Islet precursor cell (in vitro differentiated cells): ENCODE results near the gene RANBP3.
"Not testable (repeated sequence)": the region's sequence is repeated elsewhere in the genome, so short reads cannot be mapped to it uniquely, and the experiment has no call there.

ENCODE experiments used
- DNase-seq: peaks from one replicate; pipeline ENCODE4 v3.0.0-alpha.2; 2018

The RANBP3 gene

DNA sequence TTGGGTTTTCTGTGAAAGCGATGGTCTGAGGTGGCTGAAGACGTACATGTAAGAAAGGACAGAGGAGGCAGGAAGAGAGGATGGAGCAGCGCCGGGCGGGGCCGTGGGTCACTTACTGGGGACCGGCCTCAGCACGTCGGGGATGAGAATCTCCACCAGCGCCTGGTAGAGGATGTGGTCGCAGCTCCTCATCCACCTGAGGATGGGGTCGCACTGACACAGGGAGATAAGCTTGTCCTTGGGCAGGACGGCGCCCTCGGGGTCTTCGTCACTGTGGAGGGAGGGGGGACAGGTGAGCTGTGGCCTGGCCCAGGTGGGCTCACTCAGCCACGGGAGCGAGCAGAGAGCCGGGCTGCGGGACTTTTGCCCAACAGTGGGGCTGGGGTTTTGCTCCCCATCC, 29.0 kb upstream of the RANBP3 start:
- DNase-seq: no peak

DNA sequence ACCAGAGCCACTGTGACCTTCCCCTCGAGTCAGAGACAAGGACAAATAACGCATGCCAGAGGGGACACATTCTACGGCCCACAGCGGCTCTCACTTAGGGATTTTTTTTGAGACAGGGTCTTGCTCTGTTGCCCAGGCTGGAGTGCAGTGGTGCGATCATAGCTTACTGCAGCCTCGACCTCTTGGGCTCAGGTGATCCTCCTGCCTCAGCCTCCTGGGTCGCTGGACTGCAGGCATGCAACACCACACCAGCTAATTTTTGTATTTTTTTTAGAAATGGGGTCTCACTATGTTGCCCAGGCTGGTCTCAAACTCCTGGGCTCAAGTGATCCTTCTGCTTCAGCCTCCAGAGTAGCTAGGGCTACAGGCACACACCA, 28.1 kb upstream of the RANBP3 start:
- DNase-seq: not testable (repeated sequence)

DNA sequence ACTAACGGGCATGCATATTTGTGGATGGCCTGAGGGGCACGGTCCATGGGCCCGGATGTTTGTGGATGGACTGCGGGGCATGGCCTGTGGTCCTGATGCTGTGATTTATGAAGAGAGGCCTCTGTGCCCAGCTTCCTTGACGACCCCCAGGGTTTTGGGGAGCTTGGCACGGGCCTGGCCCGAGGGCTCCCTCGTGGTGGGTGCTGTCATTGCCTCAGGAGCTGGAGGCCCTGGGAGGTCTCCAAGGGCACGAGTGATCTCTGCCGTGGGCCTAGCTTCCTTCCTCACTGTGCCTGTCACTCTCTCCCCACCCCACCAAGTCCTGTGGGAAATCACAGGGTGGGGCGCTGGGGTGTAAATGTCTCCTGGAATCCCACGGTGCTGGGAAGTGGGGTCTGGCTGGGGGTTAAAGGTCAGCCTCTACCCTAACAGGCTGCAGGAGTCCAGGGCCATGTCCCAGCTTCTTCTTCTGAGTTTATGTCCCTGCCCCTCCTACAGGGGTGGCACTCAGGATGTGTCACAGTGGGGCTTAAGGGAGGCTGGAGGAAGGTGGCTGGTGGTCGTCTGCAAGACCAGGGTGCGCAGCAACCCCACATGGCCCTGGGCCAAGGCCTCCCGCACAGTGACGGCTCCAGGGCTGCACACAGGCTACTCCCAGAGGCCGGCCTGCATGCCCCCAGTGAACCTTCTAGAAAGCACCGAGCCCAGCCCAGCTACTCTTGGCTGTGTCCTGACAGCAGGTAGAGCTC, 27.6 kb upstream of the RANBP3 start:
- DNase-seq: no peak

DNA sequence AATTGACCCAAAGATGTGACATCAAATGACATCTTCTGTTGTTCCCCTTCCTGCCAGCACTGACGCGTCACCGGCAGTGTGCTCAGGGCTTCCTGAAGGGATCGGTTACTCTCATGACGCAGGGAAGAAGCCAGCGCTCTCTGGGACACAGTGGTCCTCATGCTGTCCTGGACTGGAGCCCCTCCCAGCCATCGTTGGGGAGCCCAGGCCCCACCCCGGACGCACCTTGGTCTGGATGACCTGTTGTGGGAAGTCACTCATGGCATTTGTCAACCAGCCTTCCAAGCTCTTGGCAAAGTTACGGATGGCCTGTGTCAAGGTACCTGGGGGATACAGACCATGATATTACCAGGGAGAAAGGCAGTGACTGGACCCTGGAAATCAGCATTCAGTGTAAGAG, 26.0 kb upstream of the RANBP3 start:
- DNase-seq: no peak

DNA sequence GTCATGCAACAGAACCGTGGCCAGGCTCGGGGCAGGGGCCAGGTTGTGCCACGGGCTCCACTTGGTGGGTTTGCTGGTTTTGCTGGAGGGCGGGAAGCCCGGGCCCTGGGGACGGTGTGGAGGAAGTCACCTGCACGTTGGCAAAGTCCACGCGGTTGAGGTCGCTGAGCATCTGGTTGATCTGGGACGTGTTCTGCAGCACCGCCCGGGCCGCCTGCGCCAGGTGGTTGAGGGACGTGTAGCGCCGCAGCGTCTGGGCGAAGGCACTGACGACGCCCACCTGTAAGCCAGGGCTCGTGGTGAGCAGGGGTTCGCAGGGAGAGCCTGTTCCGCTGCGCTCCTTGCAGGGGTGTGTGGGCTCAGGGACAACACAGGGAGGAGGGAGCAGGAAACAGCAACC, 24.7 kb upstream of the RANBP3 start:
- DNase-seq: no peak

DNA sequence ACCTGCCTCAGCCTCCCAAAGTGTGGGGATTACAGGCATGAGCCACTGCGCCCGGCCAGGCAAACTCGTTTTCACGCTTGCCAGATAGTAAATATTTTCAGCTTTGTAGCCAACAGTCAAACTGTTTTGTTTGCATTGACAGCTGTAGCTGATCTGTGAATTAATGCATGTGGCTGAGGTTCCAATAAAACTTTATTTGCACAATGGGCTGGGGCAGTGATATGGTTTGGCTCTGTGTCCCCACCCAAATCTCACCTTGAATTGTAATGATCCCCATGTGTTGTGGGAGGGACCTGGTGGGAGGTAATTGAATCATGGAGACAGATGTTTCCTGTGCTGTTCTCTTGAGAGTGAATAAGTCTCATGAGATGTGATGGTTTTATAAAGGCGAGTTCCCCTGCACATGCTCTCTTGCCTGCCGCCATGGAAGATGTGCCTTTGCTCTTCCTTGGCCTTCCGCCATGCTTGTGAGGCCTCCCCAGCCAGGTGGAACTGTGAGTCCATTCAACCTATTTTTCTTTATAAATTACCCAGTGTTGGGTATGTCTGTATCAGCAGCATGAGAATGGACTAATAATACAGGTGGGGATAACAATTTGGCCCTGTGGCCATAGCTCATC, 22.4 kb upstream of the RANBP3 start:
- no peak for DNase-seq

DNA sequence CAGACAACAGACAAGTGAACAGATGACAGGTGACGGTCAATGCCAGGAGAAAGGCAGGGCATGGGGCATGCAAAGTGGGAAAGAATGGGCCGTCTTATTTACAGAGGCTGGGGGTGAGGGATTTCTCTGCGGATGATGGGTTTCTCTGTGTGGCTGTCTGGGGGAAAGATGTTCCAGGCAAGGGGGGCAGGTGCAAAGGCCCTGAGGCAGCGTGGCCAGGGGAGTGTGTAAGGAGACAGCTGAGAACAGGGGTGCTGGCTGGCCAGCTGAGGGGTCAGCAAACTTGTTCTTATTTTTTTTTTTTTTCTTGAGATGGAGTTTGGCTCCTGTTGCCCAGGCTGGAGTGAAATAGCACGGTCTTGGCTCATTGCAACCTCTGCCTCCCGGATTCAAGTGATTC, 21.8 kb upstream of the RANBP3 start:
- no peak for DNase-seq

DNA sequence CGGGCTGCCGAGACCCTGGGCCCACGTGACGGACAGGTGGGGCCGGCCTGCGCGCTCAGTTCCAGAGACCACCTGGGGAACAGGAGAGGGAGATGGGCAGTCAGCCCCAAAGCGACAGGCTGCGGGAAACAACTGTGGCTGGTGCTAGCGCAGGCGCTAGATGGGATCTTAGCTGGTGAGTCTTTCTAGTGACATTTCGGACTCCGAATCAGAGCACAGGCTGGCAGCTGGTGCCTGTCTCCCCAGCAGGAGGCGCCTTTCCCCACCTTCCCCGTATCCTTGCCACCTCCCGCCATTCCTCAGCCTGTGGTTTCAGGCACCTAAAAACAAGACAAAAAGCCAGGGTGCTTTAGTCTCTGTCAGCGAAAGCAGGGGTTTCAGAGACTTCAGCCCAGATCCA, 19.4 kb upstream of the RANBP3 start:
- no peak for DNase-seq

DNA sequence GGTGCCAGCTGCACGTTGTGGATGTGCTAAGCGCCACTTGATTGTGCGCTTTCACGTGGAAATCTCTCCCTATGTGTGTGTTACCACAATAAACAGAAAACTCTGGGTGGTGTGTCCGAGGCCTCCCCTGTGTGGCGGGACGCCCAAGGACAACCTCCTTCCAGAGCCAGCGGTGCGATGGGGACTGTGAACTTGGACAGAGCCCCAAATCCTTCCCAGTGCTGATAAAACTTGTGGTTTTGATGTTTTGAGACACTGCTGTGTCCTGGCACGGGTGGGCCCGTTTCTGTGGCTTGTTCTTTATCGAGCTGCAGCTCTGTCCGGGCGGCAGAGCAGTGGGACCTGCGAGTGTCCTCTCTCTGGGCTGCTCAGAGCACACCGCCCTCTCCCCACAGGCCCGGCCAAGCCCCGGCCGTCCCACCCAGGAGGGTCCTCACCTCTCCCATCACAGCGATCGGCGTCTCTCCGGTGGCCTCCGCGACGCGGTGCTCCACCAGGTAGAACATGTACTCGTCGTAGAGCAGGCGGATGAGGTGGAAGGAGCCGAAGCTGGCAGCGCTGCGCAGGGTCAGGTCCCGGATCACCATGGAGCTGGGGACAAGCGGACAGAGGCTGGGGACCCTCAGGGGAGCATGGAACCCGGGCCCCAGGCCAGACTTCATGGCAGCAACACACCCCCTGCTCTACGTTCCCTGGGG, 18.8 kb upstream of the RANBP3 start:
- no peak for DNase-seq

DNA sequence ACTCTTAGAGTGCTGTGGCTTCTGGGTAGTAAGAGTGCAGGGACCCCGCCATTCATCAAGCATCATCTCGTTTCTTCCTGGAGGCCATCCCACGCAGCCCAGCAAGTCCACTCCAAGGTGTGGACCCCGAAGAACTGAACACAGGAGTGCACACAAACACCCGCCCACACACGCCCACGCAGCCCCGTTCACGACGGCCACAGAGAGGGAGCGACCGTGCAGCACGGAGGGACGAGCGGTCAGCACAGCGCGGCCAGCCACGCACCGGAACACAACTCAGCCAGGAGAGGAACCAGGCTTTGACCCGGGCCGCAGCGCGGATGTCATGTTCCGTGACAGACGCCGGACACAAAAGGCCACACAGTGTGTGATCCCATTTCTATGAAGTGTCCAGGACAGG, 18.2 kb upstream of the RANBP3 start:
- no peak for DNase-seq

DNA sequence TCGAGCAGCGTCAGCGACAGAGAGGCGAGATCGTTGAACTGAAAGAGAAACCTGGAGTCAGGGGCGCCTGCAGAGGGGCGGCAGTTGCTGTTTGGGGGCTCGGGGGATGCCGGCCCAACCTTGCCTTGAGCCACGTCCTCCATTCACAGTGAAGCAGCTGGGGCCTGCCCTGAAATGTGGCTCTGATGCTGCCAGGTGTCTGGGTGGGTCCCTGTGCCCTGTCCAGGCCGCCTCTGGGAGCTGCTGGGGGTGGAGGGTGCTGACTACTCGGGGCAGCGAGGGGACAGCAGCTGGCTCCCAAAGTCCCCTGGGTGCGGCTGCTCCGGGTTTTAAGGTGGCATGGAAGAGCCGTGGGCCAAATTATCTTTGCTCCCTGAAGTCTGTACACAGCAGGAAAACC, 17.7 kb upstream of the RANBP3 start:
- DNase-seq: no peak

DNA sequence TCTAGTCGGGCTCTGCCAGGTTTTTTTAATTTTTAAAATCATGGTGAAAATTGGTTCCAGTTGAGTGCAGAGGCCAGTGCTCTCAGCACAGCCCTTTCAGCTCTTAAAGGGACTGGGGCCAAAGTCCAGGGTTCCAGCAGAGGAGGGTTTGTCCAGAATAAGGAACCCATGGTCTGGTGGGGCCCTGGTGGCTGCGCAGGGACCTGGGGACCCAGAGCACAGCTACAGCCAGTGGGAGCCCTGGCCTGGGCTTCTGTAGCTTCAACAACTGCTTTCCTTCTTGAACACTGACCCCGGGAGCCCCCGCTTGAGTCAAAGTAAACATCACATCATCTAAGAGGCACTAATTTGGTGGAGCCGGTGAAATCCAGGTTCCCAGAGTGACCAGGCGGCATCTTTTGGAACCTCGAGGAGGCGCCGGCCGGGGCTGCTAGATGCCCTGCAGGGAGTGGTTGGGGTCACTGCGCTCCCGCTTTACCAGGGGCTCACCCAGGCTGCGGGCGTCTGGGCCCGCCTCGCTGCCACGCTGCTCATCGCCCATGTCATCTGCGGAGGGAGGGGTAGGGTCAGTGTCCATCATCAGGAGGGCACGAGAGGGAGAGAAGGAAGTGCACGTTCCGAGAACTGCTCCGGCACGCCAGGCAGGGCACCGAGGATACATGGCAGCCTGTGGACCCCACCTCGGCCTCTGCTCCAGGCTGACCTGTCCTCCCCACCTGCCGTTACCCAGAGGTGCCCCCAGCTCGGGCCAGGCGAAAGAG, 16.6 kb upstream of the RANBP3 start:
- no peak for DNase-seq

DNA sequence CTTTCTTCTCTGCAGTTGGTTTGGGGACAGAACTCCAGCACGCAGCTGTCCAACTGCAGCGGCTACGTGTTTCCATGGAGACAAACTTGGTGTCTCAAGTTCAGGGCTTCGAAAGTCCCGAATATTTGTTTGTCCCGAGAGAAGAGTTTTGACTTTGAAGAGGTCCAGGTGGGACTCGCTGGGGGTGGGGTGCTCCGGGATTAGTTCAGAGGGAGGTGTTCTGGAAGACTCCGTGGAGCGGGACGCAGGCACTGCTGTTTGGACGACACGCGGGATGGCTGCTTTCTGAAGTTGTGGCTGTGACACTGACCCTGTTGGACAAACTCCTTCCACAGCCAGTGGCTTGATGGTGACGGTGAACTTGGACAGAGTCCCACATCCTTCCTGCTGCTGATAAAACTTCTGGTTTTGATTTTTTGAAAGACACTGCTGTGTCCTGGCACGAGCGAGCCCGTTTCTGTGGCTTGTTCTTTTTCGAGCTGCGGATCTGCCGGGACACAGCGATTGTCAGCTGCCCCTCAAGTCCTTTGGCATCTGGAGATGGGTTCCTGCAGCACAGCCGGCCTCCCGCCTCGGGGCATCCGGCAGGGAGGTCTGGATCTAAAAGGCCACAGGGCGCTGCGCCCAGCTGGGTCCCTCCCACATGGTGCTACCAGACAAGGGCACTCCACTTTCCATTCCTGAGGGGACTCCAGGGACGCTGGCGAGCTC, 15.9 kb upstream of the RANBP3 start:
- DNase-seq: no peak

DNA sequence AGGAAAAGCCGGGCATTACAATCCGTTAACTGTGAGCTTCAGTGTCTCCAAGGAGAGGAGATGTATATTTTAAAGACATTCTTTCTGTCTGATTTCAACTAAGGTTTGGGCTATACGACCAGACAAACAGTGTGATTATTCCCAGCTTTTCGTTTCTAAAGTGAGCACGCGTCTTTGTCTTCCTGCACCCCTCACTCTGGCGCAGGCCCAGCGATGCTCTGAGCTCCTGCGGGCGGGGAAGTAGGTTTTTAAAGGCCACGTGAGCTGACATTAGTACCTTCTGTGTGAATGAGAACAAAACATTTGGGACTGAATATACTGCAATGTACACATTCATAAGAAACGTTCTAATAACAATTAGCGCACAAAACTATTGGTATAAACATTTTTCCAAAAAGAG, 15.3 kb upstream of the RANBP3 start:
- DNase-seq: no peak

DNA sequence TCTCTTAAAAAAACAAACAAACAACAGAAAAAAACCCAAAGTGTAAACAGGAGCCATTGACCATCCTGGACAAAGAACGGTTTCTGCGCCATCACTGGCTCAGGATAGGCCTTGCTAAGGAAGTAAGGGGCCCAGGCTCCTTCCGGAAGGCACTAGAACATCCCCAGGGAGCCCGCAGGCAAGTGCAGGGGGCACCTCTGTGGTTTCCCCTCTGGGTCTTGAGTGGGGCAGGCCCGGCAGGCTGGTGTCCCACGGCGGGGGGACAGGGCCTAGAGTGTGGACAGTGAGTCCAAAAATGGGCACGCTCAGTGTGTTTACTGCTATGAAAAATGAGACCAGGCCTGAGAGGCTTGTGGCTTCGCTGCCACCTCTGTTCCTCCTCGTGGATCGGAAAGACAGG, 14.8 kb upstream of the RANBP3 start:
- no peak for DNase-seq

DNA sequence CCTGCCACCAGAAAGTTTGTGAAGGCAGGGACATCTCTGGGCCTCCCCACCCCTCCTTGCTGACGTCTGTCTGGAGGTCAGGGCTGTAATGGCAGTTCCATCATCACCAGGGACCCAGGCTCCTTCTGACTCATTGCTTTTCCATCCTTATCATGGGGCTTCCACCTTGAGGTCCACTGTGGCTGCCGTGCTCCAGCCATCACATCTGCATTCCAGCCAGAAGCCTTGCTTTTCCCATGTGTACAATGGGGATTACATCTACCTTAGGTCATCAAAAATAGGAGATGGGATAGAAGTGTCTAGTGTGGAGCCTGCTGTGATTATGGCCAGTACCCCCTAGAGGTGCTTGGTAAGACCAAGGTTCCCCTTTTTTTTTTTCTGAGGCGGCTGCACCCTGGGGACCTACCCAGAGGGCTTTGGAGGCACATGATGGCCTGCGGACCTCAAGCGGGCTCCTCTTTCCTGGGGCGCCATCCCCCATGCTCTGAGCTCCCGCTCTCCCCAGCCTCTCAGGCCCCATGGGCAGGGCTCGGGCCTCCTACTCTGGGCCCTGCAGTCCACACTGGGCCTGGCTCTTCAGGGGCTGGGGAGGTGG, 13.4 kb upstream of the RANBP3 start:
- no peak for DNase-seq

DNA sequence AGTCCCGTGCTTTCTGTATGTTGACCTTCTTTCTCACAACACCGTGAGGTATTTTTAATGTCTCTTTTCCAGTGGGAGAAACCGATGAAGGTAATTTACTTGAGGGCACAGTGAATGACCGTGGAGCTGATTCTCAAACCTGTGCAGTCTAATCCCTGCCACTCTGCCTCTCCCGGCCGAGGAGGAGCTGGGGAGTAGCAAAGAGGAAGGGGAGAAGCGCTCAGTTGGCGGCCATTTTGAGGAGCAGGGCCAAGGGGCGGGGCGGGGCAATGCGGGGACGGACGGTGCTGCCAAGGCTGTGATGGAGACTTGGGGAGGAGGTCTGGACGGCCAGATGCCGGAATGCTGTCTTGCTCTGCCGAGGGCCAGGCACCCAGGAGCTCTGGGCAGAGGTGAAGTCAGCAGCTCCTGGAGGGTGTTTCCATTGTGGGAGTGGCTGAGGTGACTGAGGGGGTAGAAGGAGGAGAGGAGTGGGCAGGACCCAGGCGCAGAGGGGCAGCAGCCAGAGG, 12.4 kb upstream of the RANBP3 start:
- DNase-seq: peak; percentile 70

DNA sequence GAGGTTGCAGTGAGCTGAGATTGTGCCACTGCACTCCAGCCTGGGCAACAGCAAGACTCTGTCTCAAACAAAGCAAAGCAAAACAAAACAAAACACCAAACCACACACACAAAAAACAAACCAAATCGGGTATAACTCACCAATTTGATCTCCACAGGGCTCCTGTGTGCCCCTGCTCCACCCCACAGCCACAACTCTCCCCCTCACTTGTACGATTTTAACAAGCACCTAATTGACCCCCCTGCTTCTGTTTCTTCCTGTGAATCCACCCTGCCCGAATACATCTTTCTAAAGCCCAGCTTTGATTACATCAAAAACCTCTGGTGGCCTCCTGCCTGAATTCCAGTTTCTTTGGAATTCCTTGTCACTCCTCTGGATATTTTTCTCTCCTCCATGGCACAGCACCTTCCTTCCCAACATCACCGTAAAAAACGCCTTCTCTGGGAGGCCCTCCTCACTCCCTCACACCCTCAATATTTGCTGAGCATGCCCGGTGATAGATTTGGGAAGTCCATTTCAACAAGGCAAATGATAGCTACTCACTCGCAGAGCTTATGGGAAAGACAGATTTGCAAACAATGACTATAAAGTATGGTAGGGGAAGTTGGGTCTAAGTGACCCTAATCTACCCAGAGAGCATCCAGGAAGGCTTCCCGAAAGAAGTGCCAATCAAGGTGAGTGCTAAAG, 11.6 kb upstream of the RANBP3 start:
- no peak for DNase-seq

DNA sequence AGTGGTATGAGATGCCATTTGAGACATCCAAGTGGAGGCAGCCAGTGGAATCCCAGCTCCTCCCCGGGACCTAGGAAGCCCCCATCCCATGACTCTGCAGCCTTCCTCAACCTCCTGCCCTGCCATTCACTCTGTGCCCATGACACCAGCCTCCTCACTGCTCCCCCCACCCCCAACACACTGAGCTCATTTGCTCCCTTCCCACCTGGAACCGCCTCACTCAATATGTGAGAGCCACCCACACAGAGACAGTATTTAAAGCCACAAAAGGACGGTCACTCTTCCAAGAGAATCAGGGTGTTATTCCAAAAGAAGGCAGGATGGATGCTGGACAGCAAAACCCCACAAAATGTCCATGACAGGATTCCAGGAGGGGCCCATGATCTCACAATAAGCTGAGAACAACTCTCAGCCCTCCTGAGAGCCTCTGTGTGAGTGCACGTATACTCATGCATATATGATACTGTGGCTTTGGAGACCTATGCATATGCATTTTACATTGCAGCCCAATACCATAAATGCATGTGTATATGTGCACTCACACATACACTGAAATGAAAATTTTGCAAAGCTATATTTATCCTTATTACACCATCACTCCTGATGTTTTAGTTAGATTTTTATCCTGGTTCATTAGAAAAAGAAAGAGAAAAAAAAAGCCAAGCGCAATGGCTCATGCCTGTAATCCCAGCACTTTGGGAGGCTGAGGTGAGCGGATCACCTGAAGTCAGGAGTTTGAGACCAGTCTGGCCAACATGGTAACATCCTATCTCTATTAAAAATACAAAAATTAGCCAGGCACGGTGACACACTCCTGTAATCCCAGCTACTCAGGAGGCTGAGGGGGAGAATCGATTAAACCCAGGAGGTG, 10.8 kb upstream of the RANBP3 start:
- no peak for DNase-seq

DNA sequence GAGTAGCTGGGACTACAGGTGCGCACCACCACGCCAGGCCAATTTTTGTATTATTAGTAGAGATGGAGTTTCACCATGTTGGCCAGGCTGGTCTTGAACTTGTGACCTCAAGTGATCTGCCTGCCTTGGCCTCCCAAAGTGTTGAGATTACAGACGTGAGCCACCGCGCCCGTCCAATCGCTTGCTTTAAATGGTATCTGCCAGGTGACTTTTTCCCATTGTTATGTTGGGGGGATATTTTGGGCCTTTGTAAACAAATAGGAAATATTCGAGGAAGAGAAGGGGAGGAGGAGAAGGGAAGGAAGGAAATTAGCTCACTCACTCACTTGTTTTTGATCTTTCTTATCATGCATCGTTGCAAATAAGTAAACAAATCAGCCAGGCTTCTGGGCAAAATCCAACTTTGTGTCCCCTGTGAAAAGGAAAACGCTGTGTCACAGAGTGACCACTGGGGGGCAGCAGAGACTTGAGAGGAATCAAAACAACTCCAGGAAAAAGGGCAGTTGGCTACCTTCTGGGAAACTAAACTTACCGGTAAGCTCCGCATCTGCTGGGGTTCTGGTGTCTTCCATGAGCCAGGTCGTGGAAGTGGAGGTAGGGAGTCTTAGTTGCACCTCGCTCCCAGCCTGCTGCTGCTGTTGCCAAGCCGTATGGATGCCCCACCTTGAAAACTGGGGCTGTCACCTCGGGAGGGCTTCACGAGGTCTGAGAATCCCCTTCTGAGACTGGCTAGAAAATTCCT, 9.3 kb upstream of the RANBP3 start:
- DNase-seq: peak; percentile 86
